ENCODE measurements around the gene WDR87.

Gene WDR87

DNA sequence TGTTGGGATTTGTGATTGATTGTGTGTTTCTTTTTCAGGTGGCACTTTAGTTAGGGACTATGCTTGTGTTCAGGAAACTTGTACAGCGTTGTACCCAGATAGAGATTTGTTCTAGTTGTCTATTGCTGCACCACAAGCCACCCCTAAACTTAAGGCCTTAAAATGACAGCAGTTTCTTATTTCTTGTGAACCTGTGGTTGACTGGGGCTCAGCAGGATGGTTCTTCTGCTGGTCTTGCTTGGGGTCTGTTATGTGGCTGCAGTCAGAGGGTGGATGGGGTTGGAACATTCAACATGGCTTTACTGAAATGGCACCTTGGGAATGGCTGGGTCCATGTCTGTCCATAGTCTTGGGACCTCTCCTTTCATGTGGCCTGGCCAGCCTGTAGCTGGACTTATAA lies 28.9 kb upstream of the WDR87 start:
- Histone ChIP-seq H3K9ac (ENCODE audit: low read length) (no peak overlapping the region), H3K4me2 (ENCODE audit: low read length) (no peak overlapping the region), H3K27me3 (ENCODE audit: low read depth, low read length) (no peaks in the 10 kb centered on the region), H3K27ac (ENCODE audit: low read length) (no peak overlapping the region), H2AFZ (ENCODE audit: low read depth, low read length) (no peak overlapping the region), H3K4me1 (ENCODE audit: low read length) (peaks cover 28% of the 10 kb centered on the region), H3K9me3 (ENCODE audit: insufficient read depth, low read length) (peaks cover 14% of the 10 kb centered on the region; the same call in 1 of the 2 replicates), H3K4me3 (ENCODE audit: low read length) (no peak overlapping the region), H4K20me1 (ENCODE audit: insufficient read depth, low read length) (no peaks in the 10 kb centered on the region), H3K36me3 (replicated peaks; ENCODE audit: low read depth, low read length) (peaks cover 52% of the 10 kb centered on the region), H3K79me2 (ENCODE audit: low read length) (peaks cover 38% of the 10 kb centered on the region)
- TF ChIP-seq EZH2phosphoT487 (IDR thresholded peaks at IDR 0.05; ENCODE audit: low read depth) = no peak
- TF ChIP-seq, protein P1, sequence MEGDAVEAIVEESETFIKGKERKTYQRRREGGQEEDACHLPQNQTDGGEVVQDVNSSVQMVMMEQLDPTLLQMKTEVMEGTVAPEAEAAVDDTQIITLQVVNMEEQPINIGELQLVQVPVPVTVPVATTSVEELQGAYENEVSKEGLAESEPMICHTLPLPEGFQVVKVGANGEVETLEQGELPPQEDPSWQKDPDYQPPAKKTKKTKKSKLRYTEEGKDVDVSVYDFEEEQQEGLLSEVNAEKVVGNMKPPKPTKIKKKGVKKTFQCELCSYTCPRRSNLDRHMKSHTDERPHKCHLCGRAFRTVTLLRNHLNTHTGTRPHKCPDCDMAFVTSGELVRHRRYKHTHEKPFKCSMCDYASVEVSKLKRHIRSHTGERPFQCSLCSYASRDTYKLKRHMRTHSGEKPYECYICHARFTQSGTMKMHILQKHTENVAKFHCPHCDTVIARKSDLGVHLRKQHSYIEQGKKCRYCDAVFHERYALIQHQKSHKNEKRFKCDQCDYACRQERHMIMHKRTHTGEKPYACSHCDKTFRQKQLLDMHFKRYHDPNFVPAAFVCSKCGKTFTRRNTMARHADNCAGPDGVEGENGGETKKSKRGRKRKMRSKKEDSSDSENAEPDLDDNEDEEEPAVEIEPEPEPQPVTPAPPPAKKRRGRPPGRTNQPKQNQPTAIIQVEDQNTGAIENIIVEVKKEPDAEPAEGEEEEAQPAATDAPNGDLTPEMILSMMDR (IDR thresholded peaks at IDR 0.05; ENCODE audit: low read depth, low read length) = no peak

DNA sequence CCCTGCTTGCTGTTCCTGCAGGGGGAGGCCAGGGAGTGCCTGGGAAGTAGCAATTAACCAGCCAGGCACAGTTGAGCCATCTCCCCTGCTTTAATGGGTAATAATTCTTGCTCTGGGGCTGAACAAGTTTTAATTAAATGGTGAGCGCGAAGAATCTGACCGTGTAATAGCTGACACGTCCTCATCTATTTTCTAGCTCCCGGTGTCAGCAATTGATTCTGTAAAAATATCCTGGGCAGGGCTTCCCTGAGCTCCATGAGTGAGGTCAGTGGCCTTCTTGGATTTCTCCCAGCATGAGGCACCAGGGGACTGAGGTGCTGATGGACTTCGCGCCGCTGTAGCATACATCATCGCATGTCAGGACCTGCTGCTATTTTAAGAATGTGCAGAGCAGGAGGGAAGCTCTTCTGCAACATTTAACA lies 27.6 kb upstream of the WDR87 start:
- H3K4me3 ChIP-seq (ENCODE audit: low read length) = no peak overlapping the region
- peaks cover 45% of the 10 kb centered on the region for H3K36me3 ChIP-seq (replicated peaks; ENCODE audit: low read depth, low read length)
- H3K9ac ChIP-seq (ENCODE audit: low read length) = no peak overlapping the region
- no peak for TF ChIP-seq EZH2phosphoT487 (IDR thresholded peaks at IDR 0.05; ENCODE audit: low read depth)
- no peaks in the 10 kb centered on the region for H3K27me3 ChIP-seq (ENCODE audit: low read depth, low read length)
- no peak overlapping the region for H3K4me2 ChIP-seq (ENCODE audit: low read length)
- H3K79me2 ChIP-seq (ENCODE audit: low read length) = peaks cover 44% of the 10 kb centered on the region
- peaks cover 14% of the 10 kb centered on the region; the same call in 1 of the 2 replicates for H3K9me3 ChIP-seq (ENCODE audit: insufficient read depth, low read length)
- no peak overlapping the region for H2AFZ ChIP-seq (ENCODE audit: low read depth, low read length)
- H3K27ac ChIP-seq (ENCODE audit: low read length) = no peak overlapping the region
- H4K20me1 ChIP-seq (ENCODE audit: insufficient read depth, low read length) = no peaks in the 10 kb centered on the region
- peaks cover 36% of the 10 kb centered on the region for H3K4me1 ChIP-seq (ENCODE audit: low read length)

DNA sequence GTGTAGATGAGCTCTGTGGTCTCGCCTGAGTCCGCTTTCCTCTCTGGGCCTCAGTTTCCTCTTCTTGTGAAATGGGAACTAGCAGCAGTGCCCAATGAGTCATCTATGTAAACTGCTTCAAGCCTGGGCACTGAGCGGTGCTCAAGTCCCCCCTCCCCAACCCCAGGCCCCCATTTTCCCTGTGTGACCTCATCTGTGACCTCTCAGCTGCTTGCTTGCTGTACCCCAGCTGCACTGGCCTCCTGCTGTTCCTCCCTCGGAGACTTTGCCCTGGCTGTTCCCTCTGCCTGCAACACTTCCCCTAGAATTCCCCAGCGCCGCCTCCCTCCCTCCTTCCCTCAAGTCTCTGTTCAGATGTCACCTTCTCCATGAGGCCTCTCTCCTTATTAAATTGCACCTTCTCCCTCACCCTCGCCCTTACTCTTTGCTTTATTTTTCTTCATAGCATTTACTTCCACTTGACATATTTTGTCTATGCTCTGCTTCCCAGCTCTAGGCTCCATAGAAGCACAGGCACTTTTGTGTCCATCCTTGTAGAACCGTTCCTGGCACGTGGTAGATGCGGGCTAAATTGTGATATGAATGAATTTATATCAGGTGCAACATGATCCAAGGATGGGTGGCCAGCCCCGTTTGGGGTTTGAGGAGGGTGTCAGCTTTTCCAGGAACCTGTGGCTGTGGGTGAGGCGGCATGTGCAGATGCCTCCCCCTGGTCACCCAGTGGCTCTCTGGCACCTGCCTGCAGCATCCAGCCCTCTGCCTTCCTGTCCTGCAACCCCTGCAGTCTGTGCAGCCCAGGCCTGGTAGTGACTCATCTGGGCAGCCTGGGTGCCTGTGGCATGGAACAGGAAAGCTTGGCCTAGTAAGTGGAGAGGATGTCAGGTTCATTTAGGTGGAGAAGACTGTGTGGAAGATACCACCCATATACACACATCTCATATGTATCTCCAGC lies 26.9 kb upstream of the WDR87 start:
- TF ChIP-seq EZH2phosphoT487 (IDR thresholded peaks at IDR 0.05; ENCODE audit: low read depth) = no peak
- TF ChIP-seq, protein P1 (IDR thresholded peaks at IDR 0.05; ENCODE audit: low read depth, low read length) = no peak
- H3K27me3 ChIP-seq (ENCODE audit: low read depth, low read length) = no peaks in the 10 kb centered on the region
- H3K36me3 ChIP-seq (replicated peaks; ENCODE audit: low read depth, low read length) = peaks cover 41% of the 10 kb centered on the region
- peak overlapping the region; percentile 72 for H3K27ac ChIP-seq (ENCODE audit: low read length)
- no peak overlapping the region for H2AFZ ChIP-seq (ENCODE audit: low read depth, low read length)
- H3K4me2 ChIP-seq (ENCODE audit: low read length) = peak overlapping the region; percentile 90
- H3K4me1 ChIP-seq (ENCODE audit: low read length) = peaks cover 43% of the 10 kb centered on the region
- H3K9ac ChIP-seq (ENCODE audit: low read length) = peak overlapping the region; percentile 79
- peaks cover 14% of the 10 kb centered on the region; the same call in 1 of the 2 replicates for H3K9me3 ChIP-seq (ENCODE audit: insufficient read depth, low read length)
- peak overlapping the region; percentile 75 for H3K4me3 ChIP-seq (ENCODE audit: low read length)
- H3K79me2 ChIP-seq (ENCODE audit: low read length) = peaks cover 44% of the 10 kb centered on the region
- H4K20me1 ChIP-seq (ENCODE audit: insufficient read depth, low read length) = no peaks in the 10 kb centered on the region

DNA sequence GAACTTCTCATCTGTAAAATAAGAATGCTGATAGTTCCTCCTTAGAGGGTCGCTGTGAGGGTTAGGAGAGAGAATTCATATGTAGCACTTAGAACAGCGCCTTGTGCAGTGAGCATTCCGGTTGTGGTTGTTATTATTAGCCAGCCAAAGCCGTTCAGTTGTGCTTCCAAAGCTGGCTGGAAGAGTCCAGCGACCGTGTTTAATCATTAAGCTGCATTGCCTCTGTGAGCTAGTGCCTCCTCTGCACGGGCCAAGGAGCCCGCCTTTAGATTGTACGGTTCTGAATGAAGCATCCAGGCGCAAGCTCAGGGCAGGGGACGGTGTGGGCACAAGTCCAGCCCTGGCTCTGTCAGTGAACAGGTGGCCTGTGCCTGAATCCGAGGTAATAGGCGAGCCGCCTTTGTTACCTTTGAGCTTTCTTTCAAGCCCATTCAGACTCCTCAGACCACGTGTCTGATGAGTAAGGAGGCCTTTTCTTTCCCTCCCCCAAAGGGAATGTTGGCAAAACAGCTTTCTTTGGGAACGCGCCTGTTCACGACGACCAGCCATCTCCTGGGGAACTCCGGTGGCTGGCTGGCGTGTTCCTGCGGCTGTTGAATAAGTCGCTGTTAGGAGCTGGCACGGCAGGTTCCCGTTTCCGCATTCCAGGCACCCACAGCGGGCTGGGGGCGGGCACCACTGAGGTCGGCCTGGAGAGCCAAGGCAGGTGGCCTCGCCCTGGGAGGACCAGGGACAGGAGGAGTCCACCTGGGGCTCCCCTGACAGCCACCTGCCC lies 25.7 kb upstream of the WDR87 start:
- Histone ChIP-seq H3K27me3 (ENCODE audit: low read depth, low read length) (no peaks in the 10 kb centered on the region), H3K9ac (ENCODE audit: low read length) (peak overlapping the region; percentile 79), H3K9me3 (ENCODE audit: insufficient read depth, low read length) (peaks cover 17% of the 10 kb centered on the region; the same call in 1 of the 2 replicates), H3K27ac (ENCODE audit: low read length) (peak overlapping the region; percentile 72), H3K4me2 (ENCODE audit: low read length) (peak overlapping the region; percentile 90), H4K20me1 (ENCODE audit: insufficient read depth, low read length) (no peaks in the 10 kb centered on the region), H3K79me2 (ENCODE audit: low read length) (peaks cover 50% of the 10 kb centered on the region), H3K4me3 (ENCODE audit: low read length) (peak overlapping the region; percentile 75), H3K36me3 (replicated peaks; ENCODE audit: low read depth, low read length) (peaks cover 35% of the 10 kb centered on the region), H3K4me1 (ENCODE audit: low read length) (peaks cover 52% of the 10 kb centered on the region), H2AFZ (ENCODE audit: low read depth, low read length) (peak overlapping the region; percentile 49; the same call in 1 of the 2 replicates)
- TF ChIP-seq EZH2phosphoT487 (IDR thresholded peaks at IDR 0.05; ENCODE audit: low read depth) = no peak
- TF ChIP-seq, protein P1 (IDR thresholded peaks at IDR 0.05; ENCODE audit: low read depth, low read length) = peak; percentile 42
